Measurements from ENCODE around the gene TSPEAR.

DNA sequence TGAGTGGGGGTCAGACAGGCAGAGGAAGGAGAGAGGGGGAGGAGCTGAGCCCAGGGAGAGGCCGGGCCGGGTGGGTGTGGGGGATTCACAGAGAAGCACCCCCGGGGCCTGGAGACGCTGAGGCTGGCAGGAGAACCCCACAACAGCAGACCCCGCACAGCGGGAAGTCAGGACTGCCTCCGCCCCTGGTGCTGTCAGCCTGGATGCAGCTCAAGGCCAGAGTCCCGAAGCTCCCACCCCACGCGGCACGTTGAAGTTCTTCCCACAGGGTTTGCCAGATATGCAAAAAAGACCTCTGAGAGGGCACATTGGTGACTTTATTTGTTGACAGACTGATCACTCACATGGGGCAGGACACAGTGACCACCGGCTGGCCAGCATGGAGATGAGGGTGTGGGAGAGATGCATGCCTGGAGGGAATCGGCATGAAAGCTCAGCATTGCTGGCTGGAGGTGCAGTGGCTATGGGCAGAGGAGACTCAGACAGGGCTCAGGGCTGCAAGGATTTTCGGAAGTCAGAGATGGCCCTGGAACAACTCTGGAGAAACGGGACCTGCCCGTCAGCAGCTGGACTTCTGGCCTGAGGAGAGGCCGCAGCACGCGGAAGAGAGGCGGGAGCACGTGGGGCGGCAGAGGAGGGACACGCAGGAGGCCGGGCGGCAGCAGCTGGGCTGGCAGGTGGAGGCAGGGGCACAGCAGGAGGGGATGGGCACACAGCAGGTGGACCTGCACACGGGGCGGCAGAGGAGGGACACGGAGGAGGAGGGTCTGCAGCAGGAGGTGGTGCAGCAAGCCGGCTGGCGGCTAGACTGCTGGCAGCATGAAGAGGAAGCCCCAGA, 153.7 kb downstream of the TSPEAR start:
- TF ChIP-seq, protein P1, sequence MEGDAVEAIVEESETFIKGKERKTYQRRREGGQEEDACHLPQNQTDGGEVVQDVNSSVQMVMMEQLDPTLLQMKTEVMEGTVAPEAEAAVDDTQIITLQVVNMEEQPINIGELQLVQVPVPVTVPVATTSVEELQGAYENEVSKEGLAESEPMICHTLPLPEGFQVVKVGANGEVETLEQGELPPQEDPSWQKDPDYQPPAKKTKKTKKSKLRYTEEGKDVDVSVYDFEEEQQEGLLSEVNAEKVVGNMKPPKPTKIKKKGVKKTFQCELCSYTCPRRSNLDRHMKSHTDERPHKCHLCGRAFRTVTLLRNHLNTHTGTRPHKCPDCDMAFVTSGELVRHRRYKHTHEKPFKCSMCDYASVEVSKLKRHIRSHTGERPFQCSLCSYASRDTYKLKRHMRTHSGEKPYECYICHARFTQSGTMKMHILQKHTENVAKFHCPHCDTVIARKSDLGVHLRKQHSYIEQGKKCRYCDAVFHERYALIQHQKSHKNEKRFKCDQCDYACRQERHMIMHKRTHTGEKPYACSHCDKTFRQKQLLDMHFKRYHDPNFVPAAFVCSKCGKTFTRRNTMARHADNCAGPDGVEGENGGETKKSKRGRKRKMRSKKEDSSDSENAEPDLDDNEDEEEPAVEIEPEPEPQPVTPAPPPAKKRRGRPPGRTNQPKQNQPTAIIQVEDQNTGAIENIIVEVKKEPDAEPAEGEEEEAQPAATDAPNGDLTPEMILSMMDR (conservative IDR thresholded peaks at IDR 0.05 in 1 of 2, IDR thresholded peaks at IDR 0.05 in 1 of 2; ENCODE audit: low read depth in 1 of 2, low read length in 2 of 2), result no peak
- TF ChIP-seq EZH2 (IDR thresholded peaks at IDR 0.05; ENCODE audit: low read length, missing control alignments), result no peak

Data from fibroblast of lung (primary cell).